Activated naive CD8-positive, alpha-beta T cell treated with anti-CD3 and anti-CD28 coated beads, Interleukin-2, amount 50 U/mL, for 24 hours (primary cell): Measurements from ENCODE around the gene TOR1AIP2.
A peak's percentile ranks its signal among the peaks of the same experiment; 100 is the strongest.

ENCODE experiments used
- ATAC-seq: fragments of 150-1000 bp; cut with Tn5 transposase; one replicate; pipeline ENCODE4 v1.10.0; 2021
- DNase-seq: peaks from one replicate; pipeline ENCODE4 v3.0.0; 2021
- H3K27ac Mint-ChIP-seq: one replicate; pipeline ENCODE4 v1.8.0; 2021; ENCODE audit warnings: mild to moderate bottlenecking, mixed read lengths
- H3K27me3 Mint-ChIP-seq: one replicate; pipeline ENCODE4 v1.8.0; 2021; ENCODE audit warnings: mixed read lengths
- H3K36me3 Mint-ChIP-seq: one replicate; pipeline ENCODE4 v1.8.0; 2021; ENCODE audit warnings: low read depth, mixed read lengths
- H3K4me1 Mint-ChIP-seq: one replicate; pipeline ENCODE4 v1.8.0; 2021; ENCODE audit warnings: mixed read lengths
- H3K4me3 Mint-ChIP-seq: one replicate; pipeline ENCODE4 v1.8.0; 2021; ENCODE audit warnings: mild to moderate bottlenecking, moderate library complexity, mixed read lengths
- H3K9me3 Mint-ChIP-seq: one replicate; pipeline ENCODE4 v1.8.0; 2021; ENCODE audit warnings: mixed read lengths

Gene TOR1AIP2

DNA sequence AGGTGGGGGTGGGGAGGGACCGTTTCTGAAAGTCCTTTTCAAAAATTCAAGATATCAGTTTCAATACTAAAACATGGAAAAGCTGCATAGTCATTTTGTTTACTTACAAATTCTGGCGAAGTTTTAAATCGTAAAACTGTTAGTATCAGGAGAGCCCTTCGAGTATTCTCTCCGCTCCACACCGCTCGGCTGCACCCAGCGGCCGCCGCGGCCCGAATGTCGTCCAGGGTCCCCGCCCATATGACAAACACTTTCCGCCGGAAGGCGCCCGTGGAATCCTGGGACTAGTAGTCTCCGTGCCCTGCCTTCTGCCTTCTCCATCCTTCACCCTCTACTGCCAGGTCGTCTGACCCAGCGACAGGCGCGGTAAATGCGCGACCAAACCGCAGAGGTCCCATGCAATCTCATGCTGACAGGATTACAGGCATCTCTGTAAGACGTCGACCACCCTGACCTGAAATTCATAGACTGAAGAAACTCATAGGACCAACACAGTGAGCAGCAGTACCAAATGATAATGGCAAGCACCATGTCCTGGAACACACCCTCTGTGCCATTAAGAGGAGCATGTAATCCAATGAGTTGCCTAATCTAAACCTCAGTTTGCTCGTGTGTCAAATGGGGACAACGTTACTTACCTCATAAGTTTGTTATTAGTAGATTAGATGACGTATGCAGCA, at the start of gene TOR1AIP2:
Gene TOR1AIP2, minus strand, starts transcription at position 218 of the 680 bp plus-strand sequence. CDS start 25,138 bp downstream, outside the sequence.
- Mint-ChIP-seq H3K36me3 (peaks cover 28% of the 10 kb centered on the region), H3K4me1 (peaks cover 60% of the 10 kb centered on the region), H3K9me3 (no peaks in the 10 kb centered on the region), H3K27me3 (no peaks in the 10 kb centered on the region), H3K27ac (peak within 1 kb of the TSS; percentile 93), H3K4me3 (peak within 1 kb of the TSS; percentile 90)
- ATAC-seq = peak; percentile 81
- peak; percentile 91 for DNase-seq

DNA sequence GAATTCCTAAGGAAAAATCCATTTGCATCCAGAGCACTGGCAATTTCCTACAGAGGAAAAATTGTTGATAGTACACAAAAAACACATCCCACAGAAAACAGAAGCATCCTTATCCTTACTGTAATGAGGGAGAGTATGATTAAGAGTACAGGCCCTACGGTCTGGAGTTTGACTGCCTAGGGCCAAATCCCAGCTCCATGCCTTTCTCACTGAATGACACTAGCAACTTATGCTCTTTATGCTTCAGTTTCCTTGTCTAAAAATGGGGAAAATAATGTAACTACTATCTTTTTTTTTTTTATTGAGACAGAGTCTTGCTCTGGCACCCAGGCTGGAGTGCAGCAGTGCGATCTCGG, 49.2 kb upstream of the TOR1AIP2 start:
- no peaks in the 10 kb centered on the region for H3K4me1 Mint-ChIP-seq
- ATAC-seq (no peak), DNase-seq (no peak)
- peaks cover under 1% of the 10 kb centered on the region for H3K36me3 Mint-ChIP-seq
- H3K27ac Mint-ChIP-seq = no peak overlapping the region
- no peaks in the 10 kb centered on the region for H3K27me3 Mint-ChIP-seq
- no peaks in the 10 kb centered on the region for H3K9me3 Mint-ChIP-seq
- no peak overlapping the region for H3K4me3 Mint-ChIP-seq

DNA sequence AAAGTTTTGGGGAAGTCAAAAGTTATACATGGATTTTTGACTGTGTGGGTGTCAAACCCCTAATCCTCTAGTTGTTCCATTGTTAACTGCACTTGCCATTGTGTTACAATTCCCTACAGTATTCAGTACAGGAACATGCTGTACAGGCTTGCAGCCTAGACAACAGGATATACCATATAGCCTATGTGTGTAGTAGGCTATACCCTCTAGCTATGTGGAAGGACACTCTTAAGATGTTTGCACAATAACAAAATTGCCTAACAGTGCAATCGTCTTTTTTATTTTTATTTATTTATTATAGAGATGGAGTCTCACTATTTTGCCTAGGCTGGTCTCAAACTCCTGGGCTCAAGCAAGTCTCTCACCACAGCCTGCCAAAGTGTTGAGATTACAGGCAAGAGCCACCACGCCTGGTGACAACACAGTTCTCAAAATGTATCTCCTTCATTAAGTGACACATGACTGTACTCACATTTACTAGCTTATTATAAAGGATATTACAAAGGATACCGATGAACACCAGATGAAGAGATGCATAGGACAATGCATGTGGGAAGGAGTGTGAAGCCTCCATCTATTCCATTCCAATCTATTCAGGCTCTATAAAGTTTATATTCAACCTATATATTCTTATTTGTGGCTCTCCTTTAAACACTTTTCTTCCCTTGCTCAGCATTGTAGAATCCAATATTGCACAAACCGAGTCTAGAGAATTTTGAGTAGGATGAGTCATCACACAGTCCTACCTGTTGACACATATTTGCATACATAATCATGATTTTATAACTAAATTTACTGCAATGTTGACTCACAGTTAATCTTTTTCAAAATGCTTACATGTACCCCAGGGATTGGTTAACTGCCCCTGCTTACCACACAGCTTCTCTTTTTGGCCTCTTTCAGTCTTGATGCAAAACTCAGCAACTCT, 48.6 kb upstream of the TOR1AIP2 start:
- Mint-ChIP-seq H3K27ac (no peak overlapping the region), H3K36me3 (peaks cover 5% of the 10 kb centered on the region), H3K9me3 (no peaks in the 10 kb centered on the region), H3K4me3 (no peak overlapping the region), H3K4me1 (no peaks in the 10 kb centered on the region), H3K27me3 (no peaks in the 10 kb centered on the region)
- no peak for DNase-seq
- no peak for ATAC-seq

DNA sequence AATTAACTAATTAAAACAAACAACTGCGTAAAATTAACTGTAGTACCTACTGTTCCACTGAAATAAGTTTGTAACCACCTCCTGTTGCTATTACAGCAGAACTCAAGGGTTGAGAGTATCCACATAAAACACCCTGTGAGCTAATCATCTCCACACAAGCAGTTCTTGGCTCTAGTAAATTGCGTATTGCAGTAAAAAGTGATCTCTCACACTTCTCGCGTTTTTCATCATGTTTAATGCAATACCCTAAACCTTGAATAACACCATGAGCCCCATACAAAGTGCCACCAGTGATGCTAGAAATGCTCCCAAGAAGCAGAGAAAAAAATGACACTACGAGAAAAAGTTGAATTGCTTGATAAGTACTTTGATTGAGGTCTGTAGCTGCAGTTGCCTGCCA, 47.7 kb upstream of the TOR1AIP2 start:
- DNase-seq (no peak), ATAC-seq (no peak)
- no peaks in the 10 kb centered on the region for H3K9me3 Mint-ChIP-seq
- no peaks in the 10 kb centered on the region for H3K4me1 Mint-ChIP-seq
- H3K36me3 Mint-ChIP-seq = peaks cover 8% of the 10 kb centered on the region
- H3K4me3 Mint-ChIP-seq = no peak overlapping the region
- H3K27me3 Mint-ChIP-seq = no peaks in the 10 kb centered on the region
- no peak overlapping the region for H3K27ac Mint-ChIP-seq

DNA sequence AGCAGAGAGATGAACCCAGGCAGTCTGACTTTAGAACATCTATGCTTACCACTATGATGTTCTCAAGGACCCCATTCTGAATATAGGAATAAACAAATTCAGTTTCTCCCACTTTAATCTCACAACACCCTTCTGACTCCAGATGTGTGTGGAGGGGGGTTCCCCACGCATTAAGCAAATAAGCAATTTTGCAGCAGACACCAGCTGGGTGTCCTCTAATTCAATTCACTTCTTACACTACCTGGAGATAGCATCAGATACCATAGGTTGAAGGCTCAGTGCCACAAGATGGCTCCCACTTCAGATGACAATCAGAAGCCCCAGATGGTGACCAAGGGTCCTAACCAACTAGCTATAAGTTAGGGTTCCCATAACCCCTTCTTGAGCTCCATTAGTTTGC, 46.7 kb upstream of the TOR1AIP2 start:
- H3K36me3 Mint-ChIP-seq = peaks cover 14% of the 10 kb centered on the region

DNA sequence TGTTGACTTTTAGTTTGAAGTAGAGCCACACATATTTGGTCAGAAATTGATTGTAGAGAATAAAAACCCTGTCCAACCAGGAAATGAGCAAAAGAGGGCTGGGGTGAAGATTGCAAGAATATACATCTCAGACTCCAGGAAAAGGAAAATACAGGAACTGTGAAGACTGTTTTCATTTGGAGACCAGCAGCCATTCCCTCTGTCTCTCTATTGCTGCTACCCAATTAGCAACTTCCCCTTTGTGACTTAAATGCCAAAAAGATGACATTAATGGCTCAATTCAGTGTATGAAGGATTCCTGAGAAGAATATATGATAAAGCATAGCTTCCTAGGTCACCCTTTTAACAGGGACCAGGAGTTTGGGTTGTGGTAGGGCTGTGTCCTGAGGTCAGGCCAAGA, 45.4 kb upstream of the TOR1AIP2 start:
- Mint-ChIP-seq H3K36me3 (peaks cover 25% of the 10 kb centered on the region), H3K9me3 (no peaks in the 10 kb centered on the region), H3K27ac (no peak overlapping the region), H3K27me3 (no peaks in the 10 kb centered on the region), H3K4me1 (peaks cover 6% of the 10 kb centered on the region), H3K4me3 (no peak overlapping the region)
- DNase-seq = no peak
- ATAC-seq = no peak

More for the DNA sequence above, 46.7 kb upstream of the TOR1AIP2 start:
- ATAC-seq (no peak), DNase-seq (no peak)
- Mint-ChIP-seq H3K4me1 (no peaks in the 10 kb centered on the region), H3K27me3 (no peaks in the 10 kb centered on the region), H3K9me3 (no peaks in the 10 kb centered on the region), H3K4me3 (no peak overlapping the region), H3K27ac (no peak overlapping the region)

DNA sequence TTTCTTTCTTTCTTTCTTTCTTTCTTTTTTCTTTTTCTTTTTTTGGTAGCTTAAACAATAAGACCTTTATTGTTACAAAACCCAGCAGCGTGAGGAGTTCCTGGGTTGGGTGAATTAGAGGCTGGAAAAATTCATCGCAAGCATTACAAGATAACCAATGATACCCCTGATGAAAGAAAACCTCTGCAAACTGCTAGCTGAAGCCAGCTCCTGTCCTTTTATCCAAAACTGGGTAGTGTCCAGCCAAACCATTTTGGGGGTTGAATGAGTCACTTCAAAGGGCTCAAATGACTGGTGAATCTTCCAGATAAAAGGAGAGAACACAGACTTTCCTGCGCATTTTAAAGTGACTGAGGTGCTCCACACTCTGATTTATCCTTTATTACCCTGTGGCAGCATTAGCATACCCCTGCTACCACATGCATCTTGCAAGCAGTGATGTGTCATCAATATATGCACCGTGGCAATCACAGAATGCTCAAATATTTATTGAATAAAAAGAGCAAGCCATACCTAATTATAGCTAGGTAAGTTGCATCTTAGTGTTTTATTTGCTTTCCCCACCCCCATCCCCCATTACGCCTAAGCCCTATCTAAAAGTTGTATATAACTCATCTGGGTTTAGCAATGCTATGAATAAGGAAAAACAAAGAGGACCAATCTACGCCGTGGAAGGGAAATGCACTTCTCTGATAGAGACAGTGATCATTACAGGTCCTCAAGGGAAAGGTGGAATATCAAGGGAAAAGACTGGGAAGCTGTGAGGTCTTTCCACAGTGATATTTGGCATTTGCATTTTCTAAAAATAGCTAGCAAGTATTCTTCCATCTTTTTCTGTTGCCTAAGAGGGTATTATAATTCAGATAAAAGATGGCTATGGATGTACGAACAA, 44.6 kb upstream of the TOR1AIP2 start:
- ATAC-seq = no peak
- Mint-ChIP-seq H3K4me3 (no peak overlapping the region), H3K27ac (no peak overlapping the region), H3K36me3 (peaks cover 33% of the 10 kb centered on the region), H3K4me1 (peaks cover 13% of the 10 kb centered on the region), H3K9me3 (no peaks in the 10 kb centered on the region), H3K27me3 (no peaks in the 10 kb centered on the region)
- no peak for DNase-seq

DNA sequence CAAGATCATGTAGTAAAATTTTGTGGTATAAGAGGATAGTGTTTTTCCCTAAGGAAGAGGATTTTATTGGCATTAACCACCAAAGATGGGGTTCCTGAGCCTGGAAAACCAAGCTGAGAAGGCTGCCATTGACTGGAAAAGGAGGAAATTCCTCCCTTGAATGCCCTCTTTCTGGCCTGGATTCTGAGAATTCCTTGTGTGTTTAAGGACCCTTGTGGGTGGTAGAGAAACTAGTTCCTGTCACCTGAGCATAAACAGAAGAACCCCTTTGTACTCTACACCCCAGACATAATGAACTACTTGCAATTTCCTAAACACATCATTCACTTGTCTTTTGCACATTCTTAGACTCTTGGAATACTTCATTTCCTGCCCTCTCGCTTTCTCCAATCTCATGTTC, 43.9 kb upstream of the TOR1AIP2 start:
- Mint-ChIP-seq H3K27ac (no peak overlapping the region), H3K36me3 (peaks cover 36% of the 10 kb centered on the region), H3K4me3 (no peak overlapping the region), H3K27me3 (no peaks in the 10 kb centered on the region), H3K9me3 (no peaks in the 10 kb centered on the region), H3K4me1 (peaks cover 14% of the 10 kb centered on the region)
- DNase-seq = no peak
- no peak for ATAC-seq

DNA sequence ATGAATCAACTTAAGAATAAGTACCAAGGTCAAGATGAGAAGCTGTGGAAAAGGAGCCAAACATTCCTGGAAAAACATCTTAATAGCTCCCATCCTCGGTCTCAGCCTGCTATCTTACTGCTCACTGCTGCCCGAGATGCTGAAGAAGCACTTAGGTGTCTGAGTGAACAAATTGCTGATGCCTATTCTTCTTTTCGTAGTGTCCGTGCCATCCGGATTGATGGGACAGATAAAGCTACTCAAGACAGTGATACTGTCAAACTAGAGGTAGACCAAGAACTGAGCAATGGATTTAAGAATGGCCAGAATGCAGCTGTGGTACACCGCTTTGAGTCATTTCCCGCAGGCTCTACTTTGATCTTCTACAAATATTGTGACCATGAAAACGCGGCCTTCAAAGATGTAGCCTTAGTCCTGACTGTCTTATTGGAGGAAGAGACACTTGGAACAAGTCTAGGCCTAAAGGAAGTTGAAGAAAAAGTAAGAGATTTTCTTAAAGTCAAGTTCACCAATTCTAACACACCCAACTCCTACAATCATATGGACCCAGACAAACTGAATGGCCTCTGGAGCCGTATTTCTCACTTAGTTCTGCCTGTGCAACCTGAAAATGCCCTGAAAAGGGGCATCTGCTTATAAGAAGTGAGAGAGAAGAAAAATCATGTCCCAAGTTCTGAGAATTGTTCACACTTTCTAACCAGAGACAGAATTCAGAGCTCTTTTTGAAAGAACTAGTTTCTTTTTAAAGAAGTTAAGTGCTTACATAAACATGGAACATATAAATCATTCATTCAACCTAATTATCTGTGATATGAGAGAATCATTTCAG, 40.2 kb upstream of the TOR1AIP2 start:
- no peak for DNase-seq
- Mint-ChIP-seq H3K4me1 (peaks cover 14% of the 10 kb centered on the region), H3K27ac (peak overlapping the region; percentile 64), H3K9me3 (no peaks in the 10 kb centered on the region), H3K4me3 (no peak overlapping the region), H3K36me3 (peaks cover 54% of the 10 kb centered on the region), H3K27me3 (no peaks in the 10 kb centered on the region)
- ATAC-seq = no peak

DNA sequence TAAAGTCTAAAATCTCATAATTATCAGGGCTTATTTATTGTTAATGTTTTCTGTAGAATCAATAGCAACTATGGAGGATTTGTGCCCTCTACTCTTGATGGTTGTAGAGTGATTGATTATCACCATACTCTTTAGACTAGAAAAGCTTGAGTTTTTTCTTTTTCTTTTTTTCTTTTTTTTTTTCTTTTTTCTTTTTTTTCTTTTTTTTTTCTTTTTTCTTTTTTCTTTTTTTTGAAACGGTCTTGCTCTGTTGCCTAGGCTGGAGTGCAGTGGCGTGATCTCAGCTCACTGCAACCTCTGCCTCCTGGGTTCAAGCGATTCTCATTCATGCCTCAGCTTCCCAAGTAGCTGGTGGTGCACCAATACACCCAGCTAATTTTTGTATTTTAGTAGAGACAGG, 34.2 kb upstream of the TOR1AIP2 start:
- ATAC-seq (no peak), DNase-seq (no peak)
- peaks cover 41% of the 10 kb centered on the region for H3K36me3 Mint-ChIP-seq
- no peaks in the 10 kb centered on the region for H3K27me3 Mint-ChIP-seq
- H3K4me3 Mint-ChIP-seq = no peak overlapping the region
- H3K27ac Mint-ChIP-seq = no peak overlapping the region
- no peaks in the 10 kb centered on the region for H3K9me3 Mint-ChIP-seq
- peaks cover 3% of the 10 kb centered on the region for H3K4me1 Mint-ChIP-seq

DNA sequence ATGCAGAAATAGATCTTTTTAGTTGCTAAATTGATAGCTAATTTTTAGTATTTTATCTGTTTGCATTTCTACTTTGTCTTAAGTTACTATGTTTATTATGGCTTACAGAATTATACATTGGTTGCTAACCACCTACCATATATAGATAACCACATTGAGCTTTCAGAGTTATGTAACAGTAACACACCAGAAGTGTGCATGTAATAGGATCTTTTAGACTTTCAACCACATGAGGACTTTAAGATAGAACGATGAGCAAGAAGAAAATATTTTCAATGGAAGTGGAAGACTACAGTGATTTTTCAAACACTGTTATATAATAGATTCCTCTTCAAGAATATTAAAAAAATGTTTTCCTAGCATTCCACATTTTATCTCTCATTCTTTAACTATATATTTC, 33.3 kb upstream of the TOR1AIP2 start:
- DNase-seq = no peak
- peaks cover 3% of the 10 kb centered on the region for H3K4me1 Mint-ChIP-seq
- H3K36me3 Mint-ChIP-seq = peaks cover 39% of the 10 kb centered on the region
- no peaks in the 10 kb centered on the region for H3K9me3 Mint-ChIP-seq
- no peaks in the 10 kb centered on the region for H3K27me3 Mint-ChIP-seq
- no peak for ATAC-seq
- H3K4me3 Mint-ChIP-seq = no peak overlapping the region
- no peak overlapping the region for H3K27ac Mint-ChIP-seq

DNA sequence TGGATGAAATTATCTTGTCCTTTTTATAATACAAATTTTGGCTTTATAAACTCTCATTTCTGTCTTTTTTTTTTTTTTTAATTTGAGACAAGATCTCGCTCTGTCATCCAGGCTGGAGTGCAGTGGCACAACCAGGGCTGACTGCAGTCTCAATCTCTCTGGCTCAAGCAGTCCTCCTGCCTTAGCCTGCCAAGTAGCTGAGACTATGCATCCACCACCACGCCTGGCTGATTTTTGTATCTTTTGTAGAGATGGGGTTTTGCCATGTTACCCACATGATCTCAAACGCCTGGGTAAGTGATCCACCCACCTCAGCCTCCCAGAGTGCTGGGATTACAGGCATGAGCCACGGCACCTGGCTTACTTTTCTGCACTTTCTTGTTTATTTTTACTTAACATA, 12.0 kb upstream of the TOR1AIP2 start:
- peaks cover 35% of the 10 kb centered on the region for H3K36me3 Mint-ChIP-seq
- no peaks in the 10 kb centered on the region for H3K9me3 Mint-ChIP-seq
- H3K4me3 Mint-ChIP-seq = no peak overlapping the region
- H3K27me3 Mint-ChIP-seq = no peaks in the 10 kb centered on the region
- H3K27ac Mint-ChIP-seq = no peak overlapping the region
- H3K4me1 Mint-ChIP-seq = peaks cover 36% of the 10 kb centered on the region
- DNase-seq = no peak
- no peak for ATAC-seq

DNA sequence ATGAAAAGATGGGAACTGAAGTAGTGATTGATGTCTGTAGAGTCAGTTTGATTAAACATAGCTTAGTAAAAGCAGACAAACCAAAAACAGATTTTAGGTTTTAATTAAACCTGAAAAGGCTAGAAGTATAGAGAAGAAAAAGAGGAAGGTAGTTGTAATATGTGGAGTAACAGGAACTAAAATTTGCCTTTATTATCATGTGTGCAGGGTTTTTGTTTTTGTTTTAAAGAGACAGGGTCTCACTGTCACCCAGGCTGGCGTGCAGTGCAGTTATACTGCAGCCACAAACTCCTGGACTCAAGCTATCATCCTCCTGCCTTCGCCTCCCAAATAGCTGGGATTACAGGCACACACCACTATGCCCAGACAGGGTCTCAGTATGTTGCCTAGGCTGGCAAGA, 10.5 kb upstream of the TOR1AIP2 start:
- H3K27ac Mint-ChIP-seq = no peak overlapping the region
- H3K27me3 Mint-ChIP-seq = no peaks in the 10 kb centered on the region
- ATAC-seq = no peak
- no peak overlapping the region for H3K4me3 Mint-ChIP-seq
- H3K36me3 Mint-ChIP-seq = peaks cover 39% of the 10 kb centered on the region
- no peaks in the 10 kb centered on the region for H3K9me3 Mint-ChIP-seq
- peaks cover 47% of the 10 kb centered on the region for H3K4me1 Mint-ChIP-seq
- DNase-seq = no peak

DNA sequence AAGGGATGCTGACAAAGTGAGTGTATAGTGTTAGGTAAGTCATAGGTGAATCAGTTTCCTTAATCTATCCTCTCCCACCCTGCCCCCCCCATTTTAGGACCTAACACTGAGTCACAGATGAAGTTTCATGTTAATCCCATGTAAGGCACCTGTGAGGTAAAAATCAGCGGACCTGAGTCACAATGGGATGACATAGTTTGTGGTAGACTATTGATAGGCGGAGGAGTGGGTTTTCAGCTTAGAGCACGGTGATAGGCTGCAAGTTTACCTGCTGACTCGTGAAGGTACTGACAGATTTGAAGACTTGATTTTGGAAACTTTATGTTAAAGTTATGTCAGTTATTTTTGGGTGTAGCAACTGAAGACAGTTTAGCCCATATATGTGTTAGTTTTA, 6.1 kb upstream of the TOR1AIP2 start:
- DNase-seq (peak; percentile 44), ATAC-seq (peak; percentile 51)
- Mint-ChIP-seq H3K4me1 (peaks cover 68% of the 10 kb centered on the region), H3K36me3 (peaks cover 23% of the 10 kb centered on the region), H3K9me3 (no peaks in the 10 kb centered on the region), H3K27me3 (no peaks in the 10 kb centered on the region), H3K27ac (peak overlapping the region; percentile 98), H3K4me3 (peak overlapping the region; percentile 92)
